Tibial nerve (tissue), 4 donors: ENCODE data around the gene UGT1A4. TPM values are rescaled to one million over a fixed set of nuclear protein-coding genes. Genes with fewer than 3 reads are reported as not detected.

ENCODE experiments used
- DNase-seq, 2 donors: peaks; one replicate each; pipeline ENCODE4 v3.0.0-alpha.2; 2019; ENCODE audit warnings: low spot score in 2 of 2
- H3K27ac ChIP-seq, 4 donors: fragments of 200-600 bp; sonication (generic) in 3 of 4; one replicate each; pipeline ENCODE4 v1.5.1; 2017 to 2019; ENCODE audit warnings: mild to moderate bottlenecking in 1 of 4
- H3K27me3 ChIP-seq, 2 donors: fragments of 200-600 bp; sonication (generic) in 1 of 2; one replicate each; pipeline versions ENCODE4 v1.5.1 to v1.6.0; 2017 to 2019
- H3K36me3 ChIP-seq, 3 donors: fragments of 200-600 bp; sonication (generic); one replicate each; pipeline ENCODE4 v1.5.1; 2018 to 2019
- H3K4me1 ChIP-seq, 4 donors: fragments of 200-600 bp; sonication (generic) in 3 of 4; one replicate each; pipeline ENCODE4 v1.5.1; 2017 to 2019
- H3K4me3 ChIP-seq, 4 donors: fragments of 200-600 bp; sonication (generic) in 3 of 4; one replicate each; pipeline ENCODE4 v1.5.1; 2017 to 2019; ENCODE audit warnings: mild to moderate bottlenecking in 1 of 4, moderate library complexity in 1 of 4
- H3K9me3 ChIP-seq, 4 donors: fragments of 200-600 bp; sonication (generic) in 3 of 4; one replicate each; pipeline ENCODE4 v1.5.1; 2017 to 2019
- EP300 ChIP-seq, 2 donors: sonication (generic); formaldehyde crosslinking; IDR thresholded peaks; one replicate each; pipeline ENCODE4 v1.6.1; 2017; ENCODE audit warnings: antibody characterized with exemption in 2 of 2, mild to moderate bottlenecking in 1 of 2
- POLR2A ChIP-seq, 2 donors: fragments of 450-650 bp; IDR thresholded peaks; one replicate each; pipeline ENCODE4 v1.6.1; 2017; ENCODE audit warnings: antibody characterized with exemption in 2 of 2, mild to moderate bottlenecking in 2 of 2, moderate library complexity in 2 of 2
- WGBS, 2 donors: methylation state at CpG; one replicate each; pipeline ENCODE4 v1.1.5; 2018; 5-methylcytosine and 5-hydroxymethylcytosine counted together
- total RNA-seq, 4 donors: library from RNA; depleted of rRNA; stranded (reverse); fragments of >200 nt; gene quantifications; one replicate each; pipeline ENCODE4 v1.1.0, GENCODE V29; 2016
- TF ChIP-seq, protein P1 (sequence below), 5 experiments: fragments of 200-600 bp in 3 of 5; fragments of 450-650 bp in 2 of 5; sonication (generic) in 3 of 5; IDR thresholded peaks; one replicate each; pipeline ENCODE4 v1.5.1; 2016 to 2019; ENCODE audit warnings: antibody characterized with exemption in 5 of 5, mild to moderate bottlenecking in 3 of 5, moderate library complexity in 2 of 5

Gene UGT1A4
- total RNA-seq, 4 donors from 2014 or later = not detected

DNA sequence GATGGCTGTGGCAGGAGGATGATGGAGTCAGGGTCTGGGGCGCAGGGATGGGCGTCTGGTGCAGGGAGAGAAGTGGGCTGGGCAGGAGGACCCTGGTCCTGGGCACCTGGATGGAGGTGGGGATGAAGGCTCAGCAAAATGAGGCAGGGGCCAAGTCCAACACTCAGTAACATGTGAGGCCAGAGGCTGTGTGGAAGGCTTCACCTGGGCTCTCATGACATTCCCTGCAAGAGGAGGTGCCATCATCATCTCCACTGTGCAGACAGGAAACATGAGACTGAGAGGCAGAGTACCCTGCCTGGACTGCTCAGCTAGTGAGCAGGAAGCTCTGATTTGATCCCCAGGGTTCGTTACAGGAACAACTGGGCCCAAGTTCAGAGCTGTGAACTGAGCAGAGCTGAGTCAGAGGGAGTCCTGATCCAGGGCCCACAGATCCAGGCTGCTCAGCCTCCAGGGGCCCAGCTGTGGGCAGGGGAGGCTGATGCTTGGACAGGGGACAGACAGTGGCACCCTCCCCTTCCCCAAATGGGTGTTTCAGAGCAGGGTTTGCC is 98.9 kb downstream of the UGT1A4 start:
- no peaks in the 10 kb centered on the region for H3K27me3 ChIP-seq
- 73 to 90% methylated on average over 3 of the region's 3 CpGs for WGBS, 2 donors
- TF ChIP-seq, protein P1, sequence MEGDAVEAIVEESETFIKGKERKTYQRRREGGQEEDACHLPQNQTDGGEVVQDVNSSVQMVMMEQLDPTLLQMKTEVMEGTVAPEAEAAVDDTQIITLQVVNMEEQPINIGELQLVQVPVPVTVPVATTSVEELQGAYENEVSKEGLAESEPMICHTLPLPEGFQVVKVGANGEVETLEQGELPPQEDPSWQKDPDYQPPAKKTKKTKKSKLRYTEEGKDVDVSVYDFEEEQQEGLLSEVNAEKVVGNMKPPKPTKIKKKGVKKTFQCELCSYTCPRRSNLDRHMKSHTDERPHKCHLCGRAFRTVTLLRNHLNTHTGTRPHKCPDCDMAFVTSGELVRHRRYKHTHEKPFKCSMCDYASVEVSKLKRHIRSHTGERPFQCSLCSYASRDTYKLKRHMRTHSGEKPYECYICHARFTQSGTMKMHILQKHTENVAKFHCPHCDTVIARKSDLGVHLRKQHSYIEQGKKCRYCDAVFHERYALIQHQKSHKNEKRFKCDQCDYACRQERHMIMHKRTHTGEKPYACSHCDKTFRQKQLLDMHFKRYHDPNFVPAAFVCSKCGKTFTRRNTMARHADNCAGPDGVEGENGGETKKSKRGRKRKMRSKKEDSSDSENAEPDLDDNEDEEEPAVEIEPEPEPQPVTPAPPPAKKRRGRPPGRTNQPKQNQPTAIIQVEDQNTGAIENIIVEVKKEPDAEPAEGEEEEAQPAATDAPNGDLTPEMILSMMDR (IDR thresholded peaks at IDR 0.05) = no peak
- TF ChIP-seq EP300 (IDR thresholded peaks at IDR 0.05) (no peak), POLR2A (IDR thresholded peaks at IDR 0.05) (no peak)
- H3K27ac ChIP-seq = no peak overlapping the region
- H3K36me3 ChIP-seq = no peaks in the 10 kb centered on the region
- DNase-seq = no peak
- no peak overlapping the region for H3K4me3 ChIP-seq
- no peaks in the 10 kb centered on the region for H3K4me1 ChIP-seq
- no peaks in the 10 kb centered on the region for H3K9me3 ChIP-seq

DNA sequence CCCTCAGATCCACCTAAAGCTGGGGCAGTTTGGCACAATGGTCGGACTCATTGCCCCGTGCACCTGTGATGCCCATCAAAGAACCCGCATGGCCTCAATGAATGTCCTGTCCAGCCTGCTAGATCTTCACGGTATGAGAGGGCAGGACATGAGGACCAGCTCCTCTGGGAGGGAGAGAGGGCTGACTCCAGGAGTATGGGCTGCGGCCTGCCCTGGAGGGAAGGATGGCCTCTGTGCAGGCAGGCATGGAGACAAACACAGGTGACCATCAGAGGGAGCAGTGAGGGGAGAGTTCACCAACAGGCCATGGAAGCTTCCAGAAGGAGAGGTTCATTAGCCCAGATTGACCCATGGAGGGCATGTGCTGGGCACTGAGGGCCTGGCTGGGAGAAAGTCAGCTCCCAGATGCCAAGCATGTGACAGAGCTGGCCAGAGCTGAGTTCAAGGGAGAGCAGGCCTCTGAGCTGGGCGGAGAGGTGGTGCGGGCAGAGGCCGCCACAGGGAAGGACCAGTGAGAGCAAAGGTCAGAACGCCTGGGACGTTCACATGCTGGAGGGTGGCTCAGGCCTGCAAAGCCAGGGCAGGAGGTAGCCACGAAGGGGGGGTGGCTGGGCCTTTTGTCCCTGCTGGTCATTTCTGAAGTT is 99.6 kb downstream of the UGT1A4 start:
- Histone ChIP-seq H3K9me3 (no peaks in the 10 kb centered on the region), H3K36me3 (no peaks in the 10 kb centered on the region), H3K4me1 (no peaks in the 10 kb centered on the region), H3K4me3 (no peak overlapping the region), H3K27me3 (no peaks in the 10 kb centered on the region), H3K27ac (no peak overlapping the region)
- DNase-seq = no peak
- TF ChIP-seq POLR2A (IDR thresholded peaks at IDR 0.05) (no peak), EP300 (IDR thresholded peaks at IDR 0.05) (no peak)
- TF ChIP-seq, protein P1 (IDR thresholded peaks at IDR 0.05) = no peak
- WGBS, 2 donors = 90% methylated on average over 11 of the region's 11 CpGs

DNA sequence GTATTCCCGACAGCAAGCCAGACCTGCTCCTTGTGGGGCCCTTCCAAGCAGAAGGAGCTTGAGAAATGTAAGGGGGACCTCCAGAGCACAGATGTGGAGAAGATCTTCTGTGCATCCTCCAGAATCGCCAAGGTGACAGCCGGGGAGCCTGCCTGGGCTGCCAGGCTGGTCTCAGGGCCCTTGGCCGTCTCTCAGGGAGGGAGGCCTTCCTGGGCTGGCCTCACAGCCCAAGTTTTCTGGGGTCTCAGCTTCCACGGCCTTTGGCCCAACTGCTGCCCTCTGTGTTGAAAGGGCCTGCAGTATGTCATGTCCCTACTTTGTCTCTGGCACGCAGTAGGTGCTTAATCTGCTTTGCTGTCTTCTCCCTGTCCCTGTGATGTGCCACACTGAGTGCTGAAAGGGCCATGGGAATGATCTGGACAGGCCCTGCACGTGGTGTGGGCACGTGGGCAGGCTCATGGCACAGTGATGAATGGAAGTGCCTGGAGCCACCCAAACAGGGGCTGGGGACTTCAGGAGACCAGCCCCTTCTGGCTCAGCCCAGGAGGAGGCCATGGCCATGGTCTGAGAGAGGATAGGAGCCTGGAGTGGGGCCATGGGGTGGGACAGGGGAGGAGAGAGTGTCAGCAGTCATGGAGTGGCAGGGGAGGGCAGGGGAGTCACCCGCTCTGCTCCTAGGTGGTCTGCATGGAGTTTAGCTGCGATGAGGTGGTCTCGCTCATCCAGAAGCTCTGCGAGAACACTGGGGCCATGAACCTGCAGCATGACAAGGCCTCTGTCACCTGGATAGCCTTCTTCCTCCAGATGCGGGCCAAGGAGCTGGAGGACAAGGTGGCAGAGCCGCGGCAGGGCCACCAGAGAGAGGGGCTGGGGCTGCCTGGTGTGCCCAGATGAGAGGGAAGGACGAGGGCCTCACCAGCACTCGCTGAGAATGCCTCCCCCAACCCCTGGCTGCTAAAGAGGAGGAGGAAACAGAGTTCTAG is 100.4 kb downstream of the UGT1A4 start:
- TF ChIP-seq POLR2A (IDR thresholded peaks at IDR 0.05) = no peak
- no peak for TF ChIP-seq EP300 (IDR thresholded peaks at IDR 0.05)
- TF ChIP-seq, protein P1 (IDR thresholded peaks at IDR 0.05) = no peak
- Histone ChIP-seq H3K27ac (no peak overlapping the region), H3K27me3 (no peaks in the 10 kb centered on the region), H3K9me3 (no peaks in the 10 kb centered on the region), H3K4me3 (no peak overlapping the region), H3K4me1 (no peaks in the 10 kb centered on the region), H3K36me3 (no peaks in the 10 kb centered on the region)
- WGBS, 2 donors = 75 to 81% methylated on average over 14 to 17 of the region's 17 CpGs
- DNase-seq = no peak

DNA sequence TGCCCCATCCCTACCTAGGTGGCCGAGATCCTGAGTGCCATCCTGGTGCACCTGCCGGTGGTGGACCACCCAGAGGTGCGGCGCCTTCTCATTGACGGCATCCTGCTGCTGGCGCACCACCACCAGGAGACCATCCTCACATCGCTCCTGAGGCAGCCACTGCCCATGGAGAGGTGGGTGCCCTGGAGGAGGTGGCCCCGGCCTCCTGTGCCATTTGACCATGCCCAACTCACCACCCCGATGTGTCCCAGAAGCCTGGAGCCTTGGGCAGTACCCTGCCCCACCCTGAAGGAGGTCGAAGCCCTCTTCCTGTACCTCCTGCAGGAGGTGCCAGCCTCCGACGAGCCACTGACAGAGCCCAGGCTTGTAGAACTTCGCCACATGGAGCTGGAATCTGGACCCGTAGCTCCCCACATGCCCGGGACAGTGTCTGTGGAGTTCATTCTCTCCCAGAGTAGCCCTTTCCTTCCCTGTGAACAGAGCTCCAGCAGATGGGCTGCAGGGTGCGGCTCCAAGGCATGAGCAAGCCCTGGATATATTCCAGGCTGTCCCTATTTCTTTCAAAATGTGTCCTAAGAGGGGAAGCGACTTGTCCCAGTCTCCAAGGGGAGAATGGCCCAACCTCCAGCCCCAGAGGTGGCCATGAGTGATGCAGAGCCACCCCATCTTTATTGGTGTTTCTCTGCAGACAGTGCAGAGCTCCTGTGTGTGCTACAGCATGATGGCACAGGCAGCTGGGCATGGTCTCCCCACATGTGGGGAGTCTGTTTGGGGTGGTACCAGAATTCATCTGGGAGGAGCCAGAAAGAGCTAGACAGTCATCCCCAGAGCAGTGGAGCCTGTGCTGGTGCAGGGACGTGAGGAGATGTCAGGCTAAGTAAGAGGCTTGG is 101.6 kb downstream of the UGT1A4 start:
- no peak for TF ChIP-seq EP300 (IDR thresholded peaks at IDR 0.05)
- TF ChIP-seq, protein P1 (IDR thresholded peaks at IDR 0.05) = no peak
- TF ChIP-seq POLR2A (IDR thresholded peaks at IDR 0.05) = no peak
- no peaks in the 10 kb centered on the region for H3K4me1 ChIP-seq
- H3K27ac ChIP-seq = no peak overlapping the region
- DNase-seq = no peak
- no peaks in the 10 kb centered on the region for H3K36me3 ChIP-seq
- WGBS, 2 donors = 80 to 83% methylated on average over 11 to 15 of the region's 18 CpGs
- no peaks in the 10 kb centered on the region for H3K9me3 ChIP-seq
- no peaks in the 10 kb centered on the region for H3K27me3 ChIP-seq
- H3K4me3 ChIP-seq = no peak overlapping the region
